Tibial artery (tissue), 4 donors: Measurements from ENCODE around the gene CTIF.

Experiments
- DNase-seq, 2 donors: peaks; one replicate each; pipeline ENCODE4 v3.0.0-alpha.2; 2019
- H3K27ac ChIP-seq, 2 donors: fragments of 200-600 bp; sonication (generic) in 1 of 2; 1 replicate in 1 of 2; 2 replicates in 1 of 2; pipeline ENCODE4 v1.5.1; 2018 to 2019; ENCODE audit warnings: mild to moderate bottlenecking in 1 of 2
- H3K27me3 ChIP-seq, 2 donors: fragments of 200-600 bp; sonication (generic) in 1 of 2; one replicate each; pipeline versions ENCODE4 v1.5.1 to v1.6.0; 2016 to 2019
- H3K36me3 ChIP-seq, 3 donors: fragments of 200-600 bp; sonication (generic) in 2 of 3; one replicate each; pipeline ENCODE4 v1.5.1; 2016 to 2019; ENCODE audit warnings: mild to moderate bottlenecking in 2 of 3
- H3K4me1 ChIP-seq, 4 donors: fragments of 200-600 bp; sonication (generic) in 2 of 4; 1 replicate in 3 of 4; 2 replicates in 1 of 4; pipeline ENCODE4 v1.5.1; 2016 to 2019
- H3K4me3 ChIP-seq, 2 donors: fragments of 200-600 bp; sonication (generic) in 1 of 2; 1 replicate in 1 of 2; 2 replicates in 1 of 2; pipeline ENCODE4 v1.5.1; 2018 to 2019; ENCODE audit warnings: mild to moderate bottlenecking in 2 of 2
- H3K9me3 ChIP-seq, 3 donors: fragments of 200-600 bp; sonication (generic) in 1 of 3; one replicate each; pipeline ENCODE4 v1.5.1; 2016 to 2019
- intact Hi-C: fragments of 100-400 bp; cut with DNase I; formaldehyde crosslinking; loops from one replicate; pipeline ENCODE4 v1.15.0; 2023; ENCODE audit warnings: low total_unique reads
- TF ChIP-seq, protein P1 (sequence below), 2 experiments: fragments of 200-600 bp in 1 of 2; fragments of 450-650 bp in 1 of 2; IDR thresholded peaks; one replicate each; pipeline ENCODE4 v1.5.1; 2017 to 2019; ENCODE audit warnings: antibody characterized with exemption in 2 of 2, mild to moderate bottlenecking in 1 of 2, moderate library complexity in 1 of 2

The CTIF gene

DNA sequence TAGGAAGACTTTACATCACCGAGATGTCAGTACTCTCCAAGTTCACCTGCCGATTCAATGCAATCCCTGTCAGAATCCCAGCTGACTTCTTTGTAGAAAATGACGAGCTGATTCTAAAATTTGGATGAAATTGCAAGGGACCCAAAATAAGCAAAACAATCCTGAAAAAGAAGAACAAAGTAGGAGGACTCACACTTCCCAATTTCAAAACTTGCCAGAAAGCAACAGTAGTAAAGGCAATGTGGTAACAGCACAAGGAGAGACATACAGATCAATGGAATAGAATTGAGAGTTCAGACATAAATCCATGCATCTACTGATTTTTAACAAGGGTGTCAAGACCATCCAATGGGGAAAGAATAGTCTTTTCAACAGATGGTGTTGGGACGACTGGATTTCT lies 359.7 kb downstream of the CTIF start:
- no peak overlapping the region for H3K4me3 ChIP-seq
- no peak overlapping the region for H3K27ac ChIP-seq
- no peaks in the 10 kb centered on the region for H3K36me3 ChIP-seq
- H3K4me1 ChIP-seq: peaks cover 0 to 54% (median 40%) of the 10 kb centered on the region in 4 donors
- TF ChIP-seq, protein P1, sequence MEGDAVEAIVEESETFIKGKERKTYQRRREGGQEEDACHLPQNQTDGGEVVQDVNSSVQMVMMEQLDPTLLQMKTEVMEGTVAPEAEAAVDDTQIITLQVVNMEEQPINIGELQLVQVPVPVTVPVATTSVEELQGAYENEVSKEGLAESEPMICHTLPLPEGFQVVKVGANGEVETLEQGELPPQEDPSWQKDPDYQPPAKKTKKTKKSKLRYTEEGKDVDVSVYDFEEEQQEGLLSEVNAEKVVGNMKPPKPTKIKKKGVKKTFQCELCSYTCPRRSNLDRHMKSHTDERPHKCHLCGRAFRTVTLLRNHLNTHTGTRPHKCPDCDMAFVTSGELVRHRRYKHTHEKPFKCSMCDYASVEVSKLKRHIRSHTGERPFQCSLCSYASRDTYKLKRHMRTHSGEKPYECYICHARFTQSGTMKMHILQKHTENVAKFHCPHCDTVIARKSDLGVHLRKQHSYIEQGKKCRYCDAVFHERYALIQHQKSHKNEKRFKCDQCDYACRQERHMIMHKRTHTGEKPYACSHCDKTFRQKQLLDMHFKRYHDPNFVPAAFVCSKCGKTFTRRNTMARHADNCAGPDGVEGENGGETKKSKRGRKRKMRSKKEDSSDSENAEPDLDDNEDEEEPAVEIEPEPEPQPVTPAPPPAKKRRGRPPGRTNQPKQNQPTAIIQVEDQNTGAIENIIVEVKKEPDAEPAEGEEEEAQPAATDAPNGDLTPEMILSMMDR (IDR thresholded peaks at IDR 0.05): no peak
- no peaks in the 10 kb centered on the region for H3K9me3 ChIP-seq
- no peak for DNase-seq
- intact Hi-C loops: no loop called here
- no peaks in the 10 kb centered on the region for H3K27me3 ChIP-seq

DNA sequence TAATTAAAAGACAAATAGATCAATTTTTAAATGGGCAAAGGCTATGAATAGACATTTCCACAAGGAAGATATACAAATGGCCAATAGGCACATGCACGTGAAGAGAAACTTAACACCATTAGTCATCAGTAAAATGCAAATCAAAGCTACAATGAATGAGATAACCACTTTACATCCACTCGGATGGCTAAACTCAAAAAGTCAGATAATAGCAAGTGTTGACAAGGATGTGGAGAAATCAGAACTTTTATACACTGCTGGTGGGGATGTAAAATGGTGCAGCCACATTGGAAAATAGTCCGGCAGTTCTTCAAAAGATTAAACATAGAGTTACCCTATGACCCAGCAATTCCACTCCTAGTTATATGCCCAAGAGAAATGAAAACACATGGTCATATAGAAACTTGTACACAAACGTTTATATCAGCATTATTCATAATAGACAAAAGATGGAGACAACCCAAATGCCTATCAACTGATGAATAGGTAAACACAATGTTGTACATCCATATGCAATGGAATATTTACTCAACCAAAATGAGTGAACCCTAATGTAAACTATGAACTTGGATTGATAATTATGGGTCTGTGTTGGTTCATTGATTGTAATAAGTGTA lies 360.8 kb downstream of the CTIF start:
- Histone ChIP-seq H3K36me3 (no peaks in the 10 kb centered on the region), H3K4me3 (no peak overlapping the region), H3K4me1 (peaks cover 0 to 53% (median 35%) of the 10 kb centered on the region in 4 donors), H3K27ac (no peak overlapping the region), H3K27me3 (no peaks in the 10 kb centered on the region), H3K9me3 (no peaks in the 10 kb centered on the region)
- no peak for DNase-seq
- intact Hi-C loops: no loop called here
- TF ChIP-seq, protein P1 (IDR thresholded peaks at IDR 0.05): no peak

DNA sequence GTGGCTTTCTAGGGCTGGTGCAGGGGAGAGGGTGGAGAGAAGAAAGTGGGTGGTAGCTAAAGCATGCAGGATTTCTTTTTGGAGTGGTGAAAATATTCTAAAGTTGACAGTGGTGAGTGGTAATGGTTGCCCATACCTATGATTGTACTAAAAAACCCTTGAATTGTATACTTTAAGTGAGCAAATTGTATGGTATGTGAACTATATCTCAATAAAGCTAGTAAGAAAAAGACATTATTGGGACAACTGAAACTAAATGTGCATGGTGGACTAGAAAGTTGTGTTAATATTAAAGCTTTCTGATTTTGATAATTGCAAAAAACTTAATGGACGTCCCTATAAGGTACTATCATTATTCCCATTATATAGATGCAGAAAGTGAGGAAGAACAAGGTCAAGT lies 361.6 kb downstream of the CTIF start:
- Histone ChIP-seq H3K9me3 (no peaks in the 10 kb centered on the region), H3K4me3 (no peak overlapping the region), H3K27me3 (no peaks in the 10 kb centered on the region), H3K36me3 (no peaks in the 10 kb centered on the region), H3K4me1 (peaks cover 0 to 48% (median 32%) of the 10 kb centered on the region in 4 donors), H3K27ac (no peak overlapping the region)
- no peak for DNase-seq
- TF ChIP-seq, protein P1 (IDR thresholded peaks at IDR 0.05): no peak
- intact Hi-C loops: no loop called here

DNA sequence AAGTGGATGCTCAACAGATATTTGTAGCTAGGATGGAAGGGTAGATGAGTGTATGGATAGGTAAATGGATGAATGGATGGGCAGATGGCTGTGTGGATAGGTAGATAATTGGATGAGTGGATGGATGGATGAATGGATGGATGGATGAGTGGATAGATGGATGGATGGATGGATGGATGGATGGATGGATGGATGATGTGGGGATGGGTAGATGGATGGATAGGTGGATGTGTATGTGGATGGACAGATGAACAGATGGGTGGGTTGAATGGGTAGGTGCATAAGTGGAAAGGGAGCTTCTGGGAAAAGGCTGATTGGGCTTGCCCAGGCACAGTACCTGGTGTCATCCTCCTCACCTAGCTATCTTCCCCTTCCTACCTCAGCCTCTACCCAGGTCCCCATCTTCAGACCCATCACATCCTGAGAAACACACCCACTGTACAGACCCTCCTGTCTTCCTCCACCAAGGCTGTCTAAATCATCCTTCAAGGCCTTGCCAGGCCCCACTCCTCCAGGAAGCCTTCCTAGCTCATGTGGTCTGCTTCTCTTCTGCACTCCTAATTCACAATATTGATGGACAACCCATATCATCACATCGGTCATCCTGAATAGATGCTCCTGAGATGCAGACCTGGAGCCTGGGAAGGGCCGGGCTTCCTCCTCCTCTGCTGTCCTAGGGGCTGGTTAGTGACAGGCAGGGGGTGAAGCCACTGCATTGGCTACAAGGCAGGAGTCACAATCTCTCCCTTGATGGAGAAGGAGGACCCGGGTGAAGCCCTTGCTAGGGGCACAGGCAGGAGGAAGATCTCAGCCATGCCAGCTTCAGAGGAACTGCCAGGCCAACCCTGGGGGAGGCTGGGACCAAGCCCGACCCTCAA lies 362.6 kb downstream of the CTIF start:
- Histone ChIP-seq H3K4me3 (no peak overlapping the region), H3K27ac (peak overlapping the region; percentile 85 to 93), H3K36me3 (no peaks in the 10 kb centered on the region), H3K4me1 (peaks cover 0 to 48% (median 32%) of the 10 kb centered on the region in 4 donors), H3K9me3 (no peaks in the 10 kb centered on the region), H3K27me3 (no peaks in the 10 kb centered on the region)
- DNase-seq: peak in 1 of 2 donors; percentile 20
- TF ChIP-seq, protein P1 (IDR thresholded peaks at IDR 0.05): no peak
- intact Hi-C loops: no loop called here

DNA sequence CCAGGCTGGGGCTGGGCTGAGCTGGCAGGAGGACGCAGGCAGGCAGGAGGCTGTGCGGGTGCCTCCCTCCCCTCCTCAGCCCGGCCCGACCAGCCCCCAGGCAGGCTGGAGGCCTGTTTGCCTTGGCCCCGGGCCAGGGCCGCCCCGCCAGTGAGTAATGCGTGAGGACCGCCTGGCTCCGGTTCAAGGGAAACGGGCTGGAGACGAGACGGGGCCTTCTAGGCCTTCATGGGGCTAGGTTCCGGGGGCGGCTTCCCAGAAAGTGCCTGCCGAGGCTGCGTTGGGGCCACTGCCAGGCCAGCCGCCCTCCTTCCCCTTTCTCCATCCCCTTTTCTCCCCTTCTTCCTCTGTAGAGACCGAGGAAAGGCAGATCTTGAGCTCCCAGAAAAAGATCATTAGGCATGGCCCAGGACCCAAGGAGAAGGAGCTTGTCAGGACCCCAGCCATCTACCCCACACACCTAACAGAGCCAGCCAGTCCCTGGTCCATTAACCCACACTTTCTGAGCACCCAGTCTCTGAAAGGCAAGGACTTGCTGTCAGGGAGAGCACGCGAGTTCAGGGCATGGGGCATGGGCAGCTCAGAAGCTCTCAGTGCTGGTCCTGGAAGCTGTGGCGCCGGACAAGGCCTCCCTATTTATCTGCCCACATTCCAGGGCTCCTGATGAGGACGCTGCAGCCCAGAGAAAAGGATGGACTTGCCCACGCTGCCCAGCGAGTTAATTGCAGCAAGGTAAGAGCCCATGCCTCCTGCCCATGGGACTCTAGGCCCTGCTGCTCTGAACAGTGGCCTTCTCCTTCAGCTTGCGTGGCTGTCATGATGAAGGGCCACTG lies 363.4 kb downstream of the CTIF start:
- DNase-seq: peak; percentile 93 to 98
- intact Hi-C loops: no loop called here

More for the DNA sequence above, 363.4 kb downstream of the CTIF start:
- TF ChIP-seq, protein P1 (IDR thresholded peaks at IDR 0.05): no peak
- Histone ChIP-seq H3K9me3 (no peaks in the 10 kb centered on the region), H3K4me3 (peak overlapping the region in 1 of 2 donors; percentile 0), H3K27me3 (no peaks in the 10 kb centered on the region), H3K4me1 (peaks cover 0 to 39% (median 25%) of the 10 kb centered on the region in 4 donors), H3K27ac (peak overlapping the region; percentile 85 to 93), H3K36me3 (no peaks in the 10 kb centered on the region)
